ENCODE measurements around the gene MYCL.
A peak's percentile ranks its signal among the peaks of the same experiment; 100 is the strongest.
"Not testable (repeated sequence)": the region's sequence is repeated elsewhere in the genome, so short reads cannot be mapped to it uniquely, and the experiment has no call there.

The MYCL gene

DNA sequence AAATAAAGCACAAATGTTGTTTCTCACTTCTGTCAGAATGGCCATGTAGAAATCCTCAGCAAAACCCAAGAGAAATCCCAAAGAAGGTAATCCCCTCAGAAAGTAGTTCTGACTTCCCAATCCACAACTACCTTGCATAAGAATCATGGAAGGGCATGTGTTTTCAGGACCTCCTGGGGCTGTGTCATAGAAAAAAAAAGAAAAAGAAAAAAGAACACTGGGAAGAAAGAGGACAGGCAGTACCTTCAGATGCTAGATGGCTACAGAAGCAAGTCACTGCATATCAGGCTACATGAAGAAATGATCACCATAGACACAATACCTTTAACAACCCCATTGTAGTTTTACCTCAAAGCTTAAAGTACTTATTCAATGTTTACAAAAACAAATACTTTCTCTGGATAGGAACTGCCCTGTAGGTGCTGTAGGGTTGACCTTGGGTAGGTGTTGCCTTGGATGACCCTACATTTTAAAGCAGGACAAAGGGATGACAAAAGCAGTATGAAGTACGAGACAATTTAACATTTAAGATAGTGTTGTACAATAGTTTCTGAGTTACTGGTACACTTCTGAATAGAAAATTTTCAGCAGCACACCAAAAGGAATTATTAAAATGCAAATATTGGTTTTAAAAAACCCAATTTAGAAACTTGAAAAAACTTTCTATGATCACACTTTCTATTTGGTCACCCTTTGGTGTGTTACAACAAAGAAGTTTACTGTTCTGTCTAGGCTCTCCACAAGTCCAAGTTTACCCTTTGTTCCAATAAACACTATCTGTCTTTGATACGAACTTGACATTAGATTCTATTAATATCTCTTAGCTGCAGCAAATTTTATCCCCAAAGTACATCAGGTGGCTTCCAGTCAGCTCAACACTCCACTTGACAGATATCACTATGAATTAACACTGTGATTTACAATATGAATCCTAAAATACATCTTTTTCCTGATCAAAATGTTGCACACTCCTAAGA is 23.4 kb downstream of the MYCL start:
- H3K27ac ChIP-seq: peak overlapping the region; percentile 70
- no peak for TF ChIP-seq CTCF (conservative IDR thresholded peaks at IDR 0.05)

DNA sequence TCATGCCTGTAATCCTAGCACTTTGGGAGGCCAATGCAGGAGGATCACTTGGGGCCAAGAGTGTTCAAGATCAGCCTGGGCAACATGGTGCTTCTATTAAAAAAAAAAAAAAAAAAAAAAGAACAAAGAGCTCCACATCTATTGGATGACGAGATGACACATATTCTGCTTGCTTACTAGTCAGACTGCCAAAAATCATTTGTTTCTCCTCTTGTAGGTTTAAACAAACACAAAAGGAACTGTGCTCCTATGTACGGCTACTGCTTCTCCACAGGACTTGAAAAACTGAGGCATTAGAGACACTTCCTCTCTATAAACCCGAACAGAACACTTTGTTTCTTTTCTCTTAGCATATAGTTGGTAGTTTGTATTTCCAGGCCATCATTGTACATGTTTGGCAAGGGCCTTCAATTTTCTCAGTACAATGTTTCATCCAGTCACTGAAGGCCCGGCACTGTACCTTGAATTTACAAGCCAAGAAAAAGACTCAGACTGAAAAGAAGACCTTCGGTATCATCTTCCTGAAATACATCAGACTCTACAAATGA is 24.4 kb downstream of the MYCL start:
- no peak for TF ChIP-seq CTCF (conservative IDR thresholded peaks at IDR 0.05)
- peak overlapping the region; percentile 70 for H3K27ac ChIP-seq

DNA sequence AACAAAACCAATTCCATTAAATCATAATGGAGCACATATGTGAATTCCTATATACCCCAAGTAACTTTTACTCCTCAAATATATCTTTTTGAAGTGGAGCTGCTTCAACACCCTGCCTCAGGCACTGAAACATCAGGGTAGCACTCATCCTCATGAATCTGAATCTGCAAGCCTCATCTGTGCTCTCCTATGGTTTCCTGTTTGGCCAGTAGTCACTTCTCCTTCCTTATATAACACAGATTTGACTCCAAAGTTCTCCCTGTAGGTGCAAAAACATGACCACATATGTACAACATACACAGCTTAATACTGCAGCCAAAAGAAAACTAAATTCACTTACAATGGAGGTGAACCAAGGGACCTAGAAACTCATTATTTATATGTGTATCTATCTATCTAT is 25.6 kb downstream of the MYCL start:
- no peak for TF ChIP-seq CTCF (conservative IDR thresholded peaks at IDR 0.05)
- H3K27ac ChIP-seq: peak overlapping the region; percentile 70

DNA sequence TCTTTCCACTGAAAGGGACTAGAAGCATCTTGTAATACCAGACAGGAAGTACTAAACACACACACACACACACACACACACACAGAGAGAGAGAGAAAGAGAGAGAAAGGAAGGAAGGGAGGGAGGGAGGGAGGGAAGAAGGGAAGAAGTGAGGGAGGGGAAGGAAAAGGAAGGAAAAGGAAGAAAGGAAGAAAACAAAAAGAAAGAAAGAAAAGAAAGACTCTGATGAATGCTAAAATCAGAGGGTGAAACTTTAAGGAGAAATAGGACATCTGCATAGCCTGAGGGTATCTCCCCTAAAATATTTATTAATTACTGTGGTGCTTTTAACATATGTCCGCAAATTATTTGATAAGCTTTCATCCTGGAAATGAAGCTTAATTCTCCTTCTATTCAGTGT is 29.0 kb downstream of the MYCL start:
- H3K27ac ChIP-seq: peak overlapping the region; percentile 14; the same call in 1 of the 2 replicates
- no peak for TF ChIP-seq CTCF (conservative IDR thresholded peaks at IDR 0.05)

- TF ChIP-seq CTCF (conservative IDR thresholded peaks at IDR 0.05): no peak
- peak overlapping the region; percentile 14; the same call in 1 of the 2 replicates for H3K27ac ChIP-seq
These were observed 29.9 kb downstream of the MYCL start for GRCh38 chr1:39871796-39872195.

DNA sequence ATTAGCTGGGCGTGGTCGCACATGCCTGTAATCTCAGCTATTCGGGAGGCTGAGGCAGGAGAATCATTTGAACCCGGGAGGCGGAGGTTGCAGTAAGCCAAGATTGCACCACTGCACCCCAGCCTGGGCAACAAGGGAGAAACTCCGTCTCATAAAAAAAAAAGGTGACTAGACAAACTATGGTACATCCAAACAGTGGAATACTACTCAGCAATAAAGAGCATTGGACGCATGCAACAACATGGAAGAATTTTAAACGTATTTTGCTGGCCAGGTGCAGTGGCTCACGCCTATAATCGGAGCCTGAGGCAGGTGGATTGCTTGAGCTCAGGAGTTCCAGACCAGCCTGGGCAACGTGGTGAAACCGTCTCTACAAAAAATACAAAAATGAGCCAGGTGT is 30.7 kb downstream of the MYCL start:
- H3K27ac ChIP-seq: not testable (repeated sequence)

DNA sequence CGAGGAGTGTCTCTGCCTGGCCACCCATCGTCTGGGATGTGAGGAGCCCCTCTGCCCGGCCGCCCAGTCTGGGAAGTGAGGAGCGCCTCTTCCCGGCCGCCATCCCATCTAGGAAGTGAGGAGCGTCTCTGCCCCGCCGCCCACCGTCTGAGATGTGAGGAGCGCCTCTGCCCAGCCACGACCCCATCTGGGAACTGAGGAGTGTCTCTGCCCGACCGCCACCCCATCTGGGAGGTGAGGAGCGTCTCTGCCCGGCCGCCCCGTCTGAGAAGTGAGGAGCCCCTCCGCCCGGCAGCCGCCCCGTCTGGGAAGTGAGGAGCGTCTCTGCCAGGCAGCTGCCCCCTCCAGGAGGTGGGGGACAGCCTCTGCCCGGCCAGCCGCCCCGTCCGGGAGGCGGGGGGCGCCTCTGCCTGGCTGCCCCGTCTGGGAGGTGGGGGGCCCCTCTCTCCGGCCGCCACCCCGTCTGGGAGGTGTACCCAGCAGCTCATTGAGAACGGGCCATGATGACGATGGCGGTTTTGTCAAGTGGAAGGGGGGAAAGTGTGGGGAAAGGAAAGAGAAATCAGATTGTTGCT is 32.1 kb downstream of the MYCL start:
- H3K27ac ChIP-seq: not testable (repeated sequence)

GRCh38 chr1:39866767-39867166 is 35.0 kb downstream of the MYCL start:
- no peak for TF ChIP-seq CTCF (conservative IDR thresholded peaks at IDR 0.05)
- no peak overlapping the region for H3K27ac ChIP-seq
